ENCODE measurements around the gene MYO7A. TPM values are rescaled to one million over a fixed set of nuclear protein-coding genes. Genes with fewer than 3 reads are reported as not detected.

Gene MYO7A
- polyA plus RNA-seq, 1 donor (not counting 4 experiments of a cell fraction or from before 2014, with no cell fraction given), result 0.75 TPM

DNA sequence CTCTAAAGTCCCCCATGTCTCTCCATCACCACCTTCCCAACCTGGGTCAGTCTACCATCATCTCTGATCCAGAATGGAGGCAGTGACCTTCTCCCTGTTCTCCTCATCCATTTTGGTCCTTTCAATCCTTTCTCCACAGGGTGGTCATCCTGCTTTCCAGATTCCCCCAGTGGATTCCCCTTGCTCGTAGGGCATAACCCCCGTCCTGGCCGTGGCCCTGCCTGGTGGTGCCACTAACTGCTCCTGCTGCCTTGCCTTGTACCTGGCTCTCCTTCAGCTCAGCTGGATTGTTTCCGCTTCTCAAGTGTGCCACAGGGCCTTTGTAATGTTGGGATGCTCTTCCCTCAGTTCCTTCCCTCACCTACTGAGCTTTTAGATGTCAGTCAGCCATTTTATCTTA is 81.6 kb downstream of the MYO7A start:
- no peak for FAIRE-seq
- Histone ChIP-seq H3K27ac (ENCODE audit: control insufficient read depth, insufficient read depth, low read length) (no peak overlapping the region), H3K4me3 (ENCODE audit: control insufficient read depth in 2 of 3, extremely low read depth in 1 of 3, insufficient read depth in 2 of 3, low read depth in 1 of 3, low read length in 3 of 3) (no peak overlapping the region), H3K4me1 (ENCODE audit: control insufficient read depth, extremely low read depth, insufficient read depth, low read length) (no peaks in the 10 kb centered on the region), H3K4me2 (ENCODE audit: control insufficient read depth, extremely low read depth, insufficient read depth, low read depth, low read length) (no peak overlapping the region), H3K27me3 (ENCODE audit: control insufficient read depth, extremely low read depth, insufficient read depth, low read length) (no peaks in the 10 kb centered on the region), H3K79me2 (ENCODE audit: control insufficient read depth, insufficient read depth, low read length) (no peaks in the 10 kb centered on the region), H3K9ac (ENCODE audit: control insufficient read depth, extremely low read depth, insufficient read depth, low read length) (no peak overlapping the region), H3K9me1 (ENCODE audit: control insufficient read depth, extremely low read depth, insufficient read depth, low read length) (no peaks in the 10 kb centered on the region), H3K36me3 (ENCODE audit: control insufficient read depth in 2 of 2, extremely low read depth in 1 of 2, insufficient read depth in 2 of 2, low read length in 2 of 2) (no peaks in the 10 kb centered on the region), H3K9me3 (ENCODE audit: control insufficient read depth, low read depth, low read length) (no peaks in the 10 kb centered on the region), H4K20me1 (ENCODE audit: control insufficient read depth, extremely low read depth, insufficient read depth, low read length) (no peaks in the 10 kb centered on the region), H2AFZ (ENCODE audit: control insufficient read depth, low read length) (no peak overlapping the region)
- no peak for TF ChIP-seq EZH2 (IDR thresholded peaks at IDR 0.05; ENCODE audit: low read length)
- TF ChIP-seq, protein P1, sequence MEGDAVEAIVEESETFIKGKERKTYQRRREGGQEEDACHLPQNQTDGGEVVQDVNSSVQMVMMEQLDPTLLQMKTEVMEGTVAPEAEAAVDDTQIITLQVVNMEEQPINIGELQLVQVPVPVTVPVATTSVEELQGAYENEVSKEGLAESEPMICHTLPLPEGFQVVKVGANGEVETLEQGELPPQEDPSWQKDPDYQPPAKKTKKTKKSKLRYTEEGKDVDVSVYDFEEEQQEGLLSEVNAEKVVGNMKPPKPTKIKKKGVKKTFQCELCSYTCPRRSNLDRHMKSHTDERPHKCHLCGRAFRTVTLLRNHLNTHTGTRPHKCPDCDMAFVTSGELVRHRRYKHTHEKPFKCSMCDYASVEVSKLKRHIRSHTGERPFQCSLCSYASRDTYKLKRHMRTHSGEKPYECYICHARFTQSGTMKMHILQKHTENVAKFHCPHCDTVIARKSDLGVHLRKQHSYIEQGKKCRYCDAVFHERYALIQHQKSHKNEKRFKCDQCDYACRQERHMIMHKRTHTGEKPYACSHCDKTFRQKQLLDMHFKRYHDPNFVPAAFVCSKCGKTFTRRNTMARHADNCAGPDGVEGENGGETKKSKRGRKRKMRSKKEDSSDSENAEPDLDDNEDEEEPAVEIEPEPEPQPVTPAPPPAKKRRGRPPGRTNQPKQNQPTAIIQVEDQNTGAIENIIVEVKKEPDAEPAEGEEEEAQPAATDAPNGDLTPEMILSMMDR (optimal IDR thresholded peaks at IDR 0.05 in 1 of 3, IDR thresholded peaks at IDR 0.05 in 1 of 3, conservative IDR thresholded peaks at IDR 0.05 in 1 of 3; ENCODE audit: extremely low read depth in 1 of 3, insufficient read depth in 2 of 3, low read length in 3 of 3), result no peak
- dilution Hi-C loops (cut with MboI; ENCODE audit: extremely low pct_ligation_motif_present, low sequenced_read_pairs), result no loop called here
- no peak for DNase-seq (ENCODE audit: low read depth, low spot score)

DNA sequence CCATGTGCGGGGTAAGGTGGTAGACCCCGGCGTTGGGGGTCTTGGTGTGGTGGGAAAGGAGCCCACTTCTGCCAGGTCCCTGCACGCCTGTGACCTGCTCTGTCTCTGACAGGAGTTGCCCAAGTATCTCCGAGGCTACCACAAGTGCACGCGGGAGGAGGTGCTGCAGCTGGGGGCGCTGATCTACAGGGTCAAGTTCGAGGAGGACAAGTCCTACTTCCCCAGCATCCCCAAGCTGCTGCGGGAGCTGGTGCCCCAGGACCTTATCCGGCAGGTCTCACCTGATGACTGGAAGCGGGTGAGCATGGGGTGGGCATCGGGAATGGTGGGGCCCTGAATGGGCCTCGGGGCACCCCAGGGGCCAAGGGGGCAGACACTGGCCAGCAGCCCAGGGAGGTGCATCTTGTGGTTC is 83.0 kb downstream of the MYO7A start:
- no peak overlapping the region for H3K4me3 ChIP-seq (ENCODE audit: control insufficient read depth in 2 of 3, extremely low read depth in 1 of 3, insufficient read depth in 2 of 3, low read depth in 1 of 3, low read length in 3 of 3)
- H3K79me2 ChIP-seq (ENCODE audit: control insufficient read depth, insufficient read depth, low read length), result no peaks in the 10 kb centered on the region
- no peaks in the 10 kb centered on the region for H3K36me3 ChIP-seq (ENCODE audit: control insufficient read depth in 2 of 2, extremely low read depth in 1 of 2, insufficient read depth in 2 of 2, low read length in 2 of 2)
- no peak overlapping the region for H3K27ac ChIP-seq (ENCODE audit: control insufficient read depth, insufficient read depth, low read length)
- no peaks in the 10 kb centered on the region for H3K27me3 ChIP-seq (ENCODE audit: control insufficient read depth, extremely low read depth, insufficient read depth, low read length)
- FAIRE-seq (no peak), DNase-seq (ENCODE audit: low read depth, low spot score) (no peak)
- H3K9me3 ChIP-seq (ENCODE audit: control insufficient read depth, low read depth, low read length), result no peaks in the 10 kb centered on the region
- H3K9me1 ChIP-seq (ENCODE audit: control insufficient read depth, extremely low read depth, insufficient read depth, low read length), result no peaks in the 10 kb centered on the region
- dilution Hi-C loops (cut with MboI; ENCODE audit: extremely low pct_ligation_motif_present, low sequenced_read_pairs), result no loop called here
- no peaks in the 10 kb centered on the region for H3K4me1 ChIP-seq (ENCODE audit: control insufficient read depth, extremely low read depth, insufficient read depth, low read length)
- no peaks in the 10 kb centered on the region for H4K20me1 ChIP-seq (ENCODE audit: control insufficient read depth, extremely low read depth, insufficient read depth, low read length)
- no peak overlapping the region for H3K9ac ChIP-seq (ENCODE audit: control insufficient read depth, extremely low read depth, insufficient read depth, low read length)
- TF ChIP-seq, protein P1 (optimal IDR thresholded peaks at IDR 0.05 in 1 of 3, IDR thresholded peaks at IDR 0.05 in 1 of 3, conservative IDR thresholded peaks at IDR 0.05 in 1 of 3; ENCODE audit: extremely low read depth in 1 of 3, insufficient read depth in 2 of 3, low read length in 3 of 3), result no peak
- no peak for TF ChIP-seq EZH2 (IDR thresholded peaks at IDR 0.05; ENCODE audit: low read length)
- H2AFZ ChIP-seq (ENCODE audit: control insufficient read depth, low read length), result no peak overlapping the region
- no peak overlapping the region for H3K4me2 ChIP-seq (ENCODE audit: control insufficient read depth, extremely low read depth, insufficient read depth, low read depth, low read length)

Data from keratinocyte (primary cell).